HG02571 (cell line): ENCODE results near the gene NELL1.

Experiments
- ATAC-seq: cut with Tn5 transposase; IDR thresholded peaks from one replicate; pipeline ENCODE4 v1.9.1; 2021; ENCODE audit warnings: mild to moderate bottlenecking, moderate library complexity; ENCODE audit not compliant: unreplicated experiment

NELL1 gene

DNA sequence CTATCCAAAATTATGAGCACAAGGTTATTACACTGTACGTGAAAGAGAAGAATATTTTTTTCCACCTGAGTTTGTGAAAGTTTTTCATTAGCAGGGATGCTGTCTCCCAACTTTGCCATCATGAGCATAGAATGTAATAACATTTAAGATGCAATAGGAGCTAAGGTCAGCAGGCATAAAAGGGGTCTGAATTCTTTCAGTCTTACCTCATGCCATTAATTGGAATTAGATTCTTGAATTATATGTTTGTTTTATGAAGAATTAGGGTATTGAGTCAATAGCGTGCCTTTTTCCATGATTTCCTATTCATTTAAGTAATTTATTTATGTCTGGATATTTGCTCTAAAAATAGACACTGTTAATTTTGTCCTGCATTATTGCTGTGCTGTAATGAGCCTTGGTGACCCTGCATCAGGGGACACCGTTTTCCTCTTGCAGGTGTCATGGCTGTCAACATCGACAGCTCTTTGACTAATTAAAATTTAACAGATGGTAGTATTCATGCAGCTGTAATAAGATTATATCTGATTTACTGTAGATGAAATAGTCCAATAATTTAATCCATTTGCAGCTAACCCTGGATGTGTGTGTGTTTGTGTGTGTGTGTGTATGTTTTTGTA lies 637.5 kb downstream of the NELL1 start:
- no peak for ATAC-seq

- ATAC-seq = no peak
Observed at GRCh38 chr11:21307874-21308273, 638.5 kb downstream of the NELL1 start.

GRCh38 chr11:21316591-21316990 lies 647.2 kb downstream of the NELL1 start:
- no peak for ATAC-seq

DNA sequence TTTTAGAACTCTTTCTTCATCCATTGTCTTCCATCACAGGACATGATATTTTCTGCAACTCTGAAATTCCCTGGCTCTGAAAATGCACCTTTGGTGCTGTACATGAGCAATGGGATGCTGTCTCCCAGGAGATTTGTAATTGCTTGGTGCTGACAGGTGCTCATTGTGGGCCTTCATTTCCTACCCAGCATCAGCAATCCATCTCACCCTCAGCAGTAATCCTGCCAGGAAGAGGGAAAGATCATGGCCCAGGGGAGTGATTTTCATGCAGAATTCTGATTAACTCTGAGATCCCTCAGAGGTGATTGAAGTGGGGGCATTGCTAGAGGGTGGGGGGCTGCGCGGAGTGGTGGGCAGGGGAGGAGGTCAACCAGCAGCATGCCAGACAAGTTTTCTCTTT lies 651.7 kb downstream of the NELL1 start:
- no peak for ATAC-seq

GRCh38 chr11:21321530-21321929 lies 652.1 kb downstream of the NELL1 start:
- no peak for ATAC-seq

- no peak for ATAC-seq
Observed at GRCh38 chr11:21323617-21324016, 654.2 kb downstream of the NELL1 start.

DNA sequence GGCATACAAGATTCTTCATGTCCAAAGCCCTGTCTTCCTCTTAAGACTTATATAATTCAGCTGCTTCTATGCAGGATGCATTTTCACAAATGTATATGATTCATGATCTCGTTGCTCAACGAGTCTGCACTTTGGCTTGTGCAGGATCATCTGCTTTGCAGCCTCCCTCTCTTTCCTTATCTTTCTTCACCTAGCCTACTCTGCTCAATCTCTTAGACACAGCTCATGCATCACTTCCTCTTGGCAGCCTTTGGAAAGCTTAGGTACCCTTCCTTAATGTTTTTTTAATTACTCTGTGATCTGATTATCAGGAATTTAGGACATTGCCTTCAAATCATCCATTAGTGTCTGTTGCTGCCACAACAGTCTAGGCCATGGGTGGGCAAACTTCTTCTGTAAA lies 673.8 kb downstream of the NELL1 start:
- ATAC-seq = no peak

GRCh38 chr11:21346361-21346760 lies 677.0 kb downstream of the NELL1 start:
- no peak for ATAC-seq

GRCh38 chr11:21350613-21351012 lies 681.2 kb downstream of the NELL1 start:
- ATAC-seq = no peak

- ATAC-seq = no peak
Observed at GRCh38 chr11:21353425-21353824, 684.0 kb downstream of the NELL1 start.

DNA sequence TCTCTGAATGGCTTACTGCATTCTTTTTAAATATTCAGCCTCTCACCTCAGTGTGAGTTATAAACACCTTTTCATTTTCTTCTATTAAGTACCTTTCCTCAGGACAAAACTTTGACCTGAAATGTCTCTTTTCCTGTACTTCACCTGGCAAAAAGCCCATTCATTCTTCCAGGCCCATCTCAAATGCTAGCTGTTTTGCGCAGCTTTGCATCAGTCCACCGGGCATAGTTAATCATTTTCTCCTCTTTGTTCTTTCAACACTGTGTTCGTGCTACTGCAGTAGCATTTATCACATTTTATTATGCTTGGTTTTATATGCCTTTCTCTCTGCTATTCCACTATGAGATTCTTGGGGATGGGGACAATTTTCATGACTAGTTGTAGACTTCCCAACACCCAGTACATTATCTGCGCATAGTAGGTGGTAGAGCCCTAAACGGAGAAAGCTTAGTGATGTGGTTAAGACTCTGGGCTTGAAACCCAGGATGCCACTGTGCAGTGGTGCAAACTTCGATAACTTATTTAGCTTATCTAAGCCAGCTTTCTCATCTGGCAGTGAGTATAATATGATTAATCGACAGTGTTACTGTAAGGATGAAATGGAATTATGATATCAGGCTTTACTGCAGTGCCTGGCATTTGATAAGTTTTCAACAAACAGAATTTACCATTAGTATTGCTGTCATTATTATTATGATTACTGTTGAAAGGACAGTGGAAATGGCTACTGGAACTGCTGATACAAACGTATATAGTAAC lies 695.7 kb downstream of the NELL1 start:
- ATAC-seq = no peak

GRCh38 chr11:21369947-21370346 lies 700.6 kb downstream of the NELL1 start:
- no peak for ATAC-seq

DNA sequence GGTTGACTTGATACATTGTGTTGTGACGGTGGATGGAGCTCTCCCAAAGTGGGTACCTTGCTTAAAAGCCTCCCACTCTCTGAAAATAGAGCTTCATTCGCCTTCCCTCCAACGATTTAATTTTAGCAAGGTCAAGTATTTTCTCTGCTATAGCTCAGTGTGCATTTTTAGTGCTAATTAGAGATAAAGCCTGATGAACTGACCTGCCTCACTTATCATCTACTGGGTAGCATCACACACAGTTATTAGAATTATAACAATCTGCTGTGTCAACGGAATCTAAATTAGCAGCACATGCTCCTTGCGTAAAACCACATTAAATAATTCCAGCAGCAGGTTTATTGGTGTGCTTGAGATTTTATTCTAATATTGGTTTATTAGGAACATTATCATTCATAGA lies 701.7 kb downstream of the NELL1 start:
- ATAC-seq = no peak

- no peak for ATAC-seq
Observed at GRCh38 chr11:21372672-21373071, 703.3 kb downstream of the NELL1 start.

DNA sequence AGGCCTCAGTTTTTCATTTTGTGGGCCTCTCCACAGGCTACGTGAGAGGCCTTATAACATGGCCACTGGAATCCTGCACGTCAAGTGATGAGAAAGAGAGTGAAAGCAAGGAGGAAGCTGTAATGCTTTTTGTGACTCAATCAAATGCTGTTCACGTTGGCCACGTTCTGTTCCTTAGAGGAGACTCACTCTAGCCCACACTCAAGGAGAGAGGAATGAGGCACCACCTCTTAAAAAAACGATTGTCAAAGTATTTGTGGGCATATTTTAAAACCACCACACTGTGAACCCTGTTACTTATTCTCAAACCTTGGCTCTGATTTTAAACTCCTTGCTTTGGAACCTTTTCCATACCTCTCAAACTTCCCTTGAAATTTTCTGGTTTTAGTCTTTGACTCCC lies 705.0 kb downstream of the NELL1 start:
- no peak for ATAC-seq

GRCh38 chr11:21385669-21386440 lies 716.5 kb downstream of the NELL1 start:
- no peak for ATAC-seq

GRCh38 chr11:21390430-21390829 lies 721.0 kb downstream of the NELL1 start:
- ATAC-seq = no peak

DNA sequence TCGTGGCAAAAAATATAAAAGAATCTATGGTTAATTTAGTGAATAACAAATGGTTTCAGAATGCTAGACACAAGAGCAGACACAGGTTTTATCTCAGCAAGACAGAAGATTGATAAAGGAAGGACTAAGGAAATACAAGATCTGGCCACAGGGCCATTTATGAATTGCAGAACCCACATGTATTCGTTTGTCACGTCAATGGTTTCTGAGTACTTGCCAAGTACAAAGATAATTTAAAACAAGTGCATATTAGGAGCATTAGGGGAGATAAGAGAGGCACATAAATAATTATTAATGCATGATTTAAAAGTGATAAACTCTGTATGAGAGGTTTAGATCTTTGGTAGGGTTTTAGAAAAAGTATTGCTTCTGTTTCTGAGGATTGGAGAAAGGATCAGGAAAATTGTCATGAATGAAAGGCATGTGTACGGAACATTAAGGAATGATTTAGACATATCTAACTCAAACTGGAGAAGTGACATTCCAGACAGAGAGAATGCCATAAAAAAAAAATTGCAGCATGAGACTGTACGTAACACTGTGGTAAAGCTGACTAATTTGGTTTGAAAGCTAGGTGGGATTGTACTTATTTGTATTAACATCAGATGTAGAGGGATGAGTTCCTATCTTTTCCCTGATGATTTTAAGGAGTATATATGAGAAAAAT lies 727.1 kb downstream of the NELL1 start:
- no peak for ATAC-seq

GRCh38 chr11:21398195-21398594 lies 728.8 kb downstream of the NELL1 start:
- ATAC-seq = no peak

GRCh38 chr11:21401496-21401895 lies 732.1 kb downstream of the NELL1 start:
- no peak for ATAC-seq

- ATAC-seq = no peak
Observed at GRCh38 chr11:21402274-21402673, 732.9 kb downstream of the NELL1 start.
